Body of pancreas (tissue), 4 donors: ENCODE data around the gene THAP7. TPM values are rescaled to one million over a fixed set of nuclear protein-coding genes. Genes with fewer than 3 reads are reported as not detected.
"Not testable (repeated sequence)": the region's sequence is repeated elsewhere in the genome, so short reads cannot be mapped to it uniquely, and the experiment has no call there.

ENCODE experiments used
- ATAC-seq: fragments of 150-250 bp; one replicate; pipeline ENCODE4 v1.9.1; 2016
- DNase-seq, 4 donors: peaks; one replicate each; pipeline ENCODE4 v3.0.0-alpha.2; 2019
- H3K27ac ChIP-seq, 4 donors: fragments of 200-600 bp; sonication (generic); 1 replicate in 3 of 4; 2 replicates in 1 of 4; pipeline versions ENCODE4 v1.5.1 to v1.6.1; 2016 to 2019; ENCODE audit warnings: mild to moderate bottlenecking in 1 of 4, mixed read lengths in 1 of 4, moderate library complexity in 1 of 4
- H3K27me3 ChIP-seq, 2 donors: fragments of 200-600 bp; sonication (generic); one replicate each; pipeline ENCODE4 v1.6.0; 2016; ENCODE audit warnings: mild to moderate bottlenecking in 1 of 2
- H3K36me3 ChIP-seq, 2 donors: fragments of 200-600 bp; sonication (generic); replicated peaks in 1 of 2; 2 replicates each; pipeline ENCODE4 v1.5.1; 2016; ENCODE audit warnings: low read depth in 2 of 2; ENCODE audit not compliant: insufficient read depth in 1 of 2
- H3K4me1 ChIP-seq: fragments of 200-600 bp; sonication (generic); one replicate; pipeline ENCODE4 v1.6.0; 2016
- H3K4me3 ChIP-seq, 2 donors: fragments of 200-600 bp; sonication (generic); 1 replicate in 1 of 2; 2 replicates in 1 of 2; pipeline ENCODE4 v1.5.1; 2016 to 2019
- H3K9me3 ChIP-seq, 3 donors: fragments of 200-600 bp; sonication (generic); 1 replicate in 2 of 3; 2 replicates in 1 of 3; pipeline ENCODE4 v1.5.1; 2016
- CTCF ChIP-seq, 7 experiments: fragments of 450-650 bp in 4 of 7; fragments of 200-600 bp in 3 of 7; sonication (generic) in 3 of 7; IDR thresholded peaks; one replicate each; pipeline ENCODE4 v1.5.1; 2016 to 2019; ENCODE audit warnings: antibody characterized with exemption in 7 of 7
- POLR2A ChIP-seq, 3 donors: fragments of 450-650 bp; IDR thresholded peaks; one replicate each; pipeline ENCODE4 v1.6.1; 2016; ENCODE audit warnings: antibody characterized with exemption in 3 of 3, mild to moderate bottlenecking in 2 of 3
- WGBS, 2 donors: methylation state at CpG; one replicate each; pipeline ENCODE4 v1.1.5; 2017; 5-methylcytosine and 5-hydroxymethylcytosine counted together
- intact Hi-C: fragments of 100-400 bp; cut with DNase I; formaldehyde crosslinking; loops from one replicate; pipeline ENCODE4 v1.15.1; 2023
- total RNA-seq, 2 donors: library from RNA; depleted of rRNA; stranded (reverse); fragments of >200 nt; gene quantifications; one replicate each; pipeline ENCODE4 v1.1.0, GENCODE V29; 2016

THAP7 gene
- total RNA-seq, 2 donors from 2014 or later: 17.1 to 20.2 TPM

GRCh38 chr22:20975541-20976290, 26.2 kb downstream of the THAP7 start:
- Histone ChIP-seq H3K27me3 (no peaks in the 10 kb centered on the region), H3K36me3 (no peaks in the 10 kb centered on the region), H3K27ac (no peak overlapping the region), H3K4me3 (no peak overlapping the region), H3K4me1 (peaks cover 14% of the 10 kb centered on the region), H3K9me3 (no peaks in the 10 kb centered on the region)
- 65 to 71% methylated on average over 11 to 14 of the region's 14 CpGs for WGBS, 2 donors
- intact Hi-C loops: no loop called here
- TF ChIP-seq CTCF (IDR thresholded peaks at IDR 0.05): no peak
- TF ChIP-seq POLR2A (IDR thresholded peaks at IDR 0.05): no peak
- ATAC-seq (no peak), DNase-seq (no peak)

- H3K9me3 ChIP-seq: no peaks in the 10 kb centered on the region
- WGBS, 2 donors: 60 to 65% methylated on average over 13 to 16 of the region's 16 CpGs
- no peaks in the 10 kb centered on the region for H3K36me3 ChIP-seq
- intact Hi-C loops: no loop called here
- H3K4me3 ChIP-seq: no peak overlapping the region
- H3K27me3 ChIP-seq: no peaks in the 10 kb centered on the region
- TF ChIP-seq POLR2A (IDR thresholded peaks at IDR 0.05): no peak
- TF ChIP-seq CTCF (IDR thresholded peaks at IDR 0.05): no peak
- H3K4me1 ChIP-seq: peaks cover 2% of the 10 kb centered on the region
- no peak for DNase-seq
- no peak for ATAC-seq
- no peak overlapping the region for H3K27ac ChIP-seq
Observed at GRCh38 chr22:20974336-20974955, 27.5 kb downstream of the THAP7 start.

- H3K4me3 ChIP-seq: no peak overlapping the region
- H3K9me3 ChIP-seq: no peaks in the 10 kb centered on the region
- no peaks in the 10 kb centered on the region for H3K36me3 ChIP-seq
- no peak for DNase-seq
- intact Hi-C loops: no loop called here
- TF ChIP-seq POLR2A (IDR thresholded peaks at IDR 0.05): no peak
- TF ChIP-seq CTCF (IDR thresholded peaks at IDR 0.05): no peak
- H3K4me1 ChIP-seq: no peaks in the 10 kb centered on the region
- 58 to 59% methylated on average over 9 to 17 of the region's 21 CpGs for WGBS, 2 donors
- ATAC-seq: no peak
- H3K27ac ChIP-seq: no peak overlapping the region
- no peaks in the 10 kb centered on the region for H3K27me3 ChIP-seq
Observed at GRCh38 chr22:20973634-20974286, 28.2 kb downstream of the THAP7 start.

GRCh38 chr22:20972933-20973577, 28.9 kb downstream of the THAP7 start:
- 62 to 65% methylated on average over 10 to 18 of the region's 21 CpGs for WGBS, 2 donors
- TF ChIP-seq POLR2A (IDR thresholded peaks at IDR 0.05) (no peak), CTCF (IDR thresholded peaks at IDR 0.05) (no peak)
- Histone ChIP-seq H3K4me1 (no peaks in the 10 kb centered on the region), H3K27me3 (no peaks in the 10 kb centered on the region), H3K9me3 (no peaks in the 10 kb centered on the region), H3K4me3 (no peak overlapping the region), H3K27ac (no peak overlapping the region), H3K36me3 (no peaks in the 10 kb centered on the region)
- DNase-seq (no peak), ATAC-seq (no peak)
- intact Hi-C loops: no loop called here

- H3K9me3 ChIP-seq: not testable (repeated sequence)
- WGBS, 2 donors: 73 to 80% methylated on average over 8 to 11 of the region's 11 CpGs
Observed at GRCh38 chr22:20972014-20972694, 29.8 kb downstream of the THAP7 start.

More at GRCh38 chr22:20972014-20972694, 29.8 kb downstream of the THAP7 start:
- DNase-seq, intact Hi-C loops, H3K4me1 ChIP-seq, H3K27me3 ChIP-seq, ATAC-seq, H3K36me3 ChIP-seq, H3K27ac ChIP-seq, H3K4me3 ChIP-seq: not testable (repeated sequence)
